HG03342 (cell line): ENCODE measurements around the gene FANCI.
"Not testable (repeated sequence)": the region's sequence is repeated elsewhere in the genome, so short reads cannot be mapped to it uniquely, and the experiment has no call there.

Source experiments
- ATAC-seq: cut with Tn5 transposase; IDR thresholded peaks from one replicate; pipeline ENCODE4 v1.9.1; 2021; ENCODE audit warnings: mild to moderate bottlenecking, moderate library complexity; ENCODE audit not compliant: unreplicated experiment

Gene FANCI

DNA sequence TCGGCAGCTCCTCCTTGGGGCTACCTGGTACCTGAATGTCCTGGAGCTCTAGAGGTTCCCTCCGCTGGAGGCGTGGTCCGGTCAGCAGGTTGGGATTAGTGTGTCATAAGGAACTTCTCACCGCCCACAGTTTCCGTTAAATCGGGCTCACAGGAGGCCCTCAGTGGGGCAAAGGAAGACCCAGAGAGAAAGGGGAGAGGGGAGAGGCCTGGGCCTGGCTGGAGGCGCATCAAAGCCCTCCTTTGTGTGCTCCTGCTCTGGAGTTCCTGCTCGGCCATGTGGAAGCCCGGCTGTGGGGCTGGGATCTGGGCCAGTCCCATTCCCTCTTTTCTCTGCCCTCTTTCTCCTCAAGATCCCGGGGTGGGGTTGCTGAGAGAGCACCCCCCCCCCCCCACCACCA, 22.2 kb upstream of the FANCI start, which contains the start of gene RLBP1:
RLBP1 (minus strand) TSS at position 37 of the 400 bp plus-strand sequence. CDS start 2,604 bp downstream, outside the sequence.
- ATAC-seq: no peak

- ATAC-seq: no peak
Observed at GRCh38 chr15:89225588-89225987, 18.2 kb upstream of the FANCI start.

DNA sequence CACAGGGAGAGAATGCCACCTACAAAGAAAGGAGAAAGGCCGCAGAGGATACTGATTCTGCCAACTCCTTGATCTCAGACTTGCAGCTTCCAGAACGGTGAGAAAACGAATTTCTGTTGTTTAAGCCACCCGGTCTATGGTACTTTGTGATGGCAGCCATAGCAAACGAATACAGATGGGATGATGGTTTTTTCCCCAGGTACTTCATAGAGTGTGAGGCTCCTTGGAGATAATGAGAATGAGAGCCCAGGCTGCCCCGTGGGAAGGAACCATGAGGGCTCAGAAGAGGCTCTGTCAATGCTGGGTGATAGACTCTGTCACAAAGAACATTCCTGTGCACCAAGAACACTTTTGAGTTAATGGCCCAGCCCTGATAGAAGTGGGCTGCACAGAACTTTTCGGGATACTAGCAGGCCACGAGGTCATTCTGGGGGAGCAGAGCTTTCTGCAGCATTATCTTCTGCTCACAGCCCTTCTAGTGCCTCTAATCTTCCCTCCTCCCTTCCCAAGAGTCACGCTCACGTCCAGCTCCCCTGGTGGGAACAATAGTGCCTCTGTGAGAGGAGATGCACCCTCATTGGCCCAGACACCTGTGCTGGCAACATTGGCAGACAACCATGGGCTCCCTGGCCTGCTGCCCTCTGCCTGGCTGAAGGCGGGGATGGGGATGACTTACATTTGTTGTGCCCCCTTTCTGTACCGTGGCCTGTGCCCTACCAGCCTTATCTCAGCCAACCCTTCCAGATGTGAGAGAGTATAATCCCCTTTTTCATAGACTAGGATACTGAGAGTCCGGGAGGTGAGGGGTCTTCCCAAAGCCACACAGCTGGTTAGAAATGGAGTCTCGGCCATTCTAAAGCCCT, 17.2 kb upstream of the FANCI start:
- ATAC-seq: no peak

- no peak for ATAC-seq
Observed at GRCh38 chr15:89227425-89227824, 16.4 kb upstream of the FANCI start.

GRCh38 chr15:89230277-89230676, 13.5 kb upstream of the FANCI start:
- ATAC-seq: no peak

GRCh38 chr15:89231832-89232231, 11.9 kb upstream of the FANCI start:
- no peak for ATAC-seq

DNA sequence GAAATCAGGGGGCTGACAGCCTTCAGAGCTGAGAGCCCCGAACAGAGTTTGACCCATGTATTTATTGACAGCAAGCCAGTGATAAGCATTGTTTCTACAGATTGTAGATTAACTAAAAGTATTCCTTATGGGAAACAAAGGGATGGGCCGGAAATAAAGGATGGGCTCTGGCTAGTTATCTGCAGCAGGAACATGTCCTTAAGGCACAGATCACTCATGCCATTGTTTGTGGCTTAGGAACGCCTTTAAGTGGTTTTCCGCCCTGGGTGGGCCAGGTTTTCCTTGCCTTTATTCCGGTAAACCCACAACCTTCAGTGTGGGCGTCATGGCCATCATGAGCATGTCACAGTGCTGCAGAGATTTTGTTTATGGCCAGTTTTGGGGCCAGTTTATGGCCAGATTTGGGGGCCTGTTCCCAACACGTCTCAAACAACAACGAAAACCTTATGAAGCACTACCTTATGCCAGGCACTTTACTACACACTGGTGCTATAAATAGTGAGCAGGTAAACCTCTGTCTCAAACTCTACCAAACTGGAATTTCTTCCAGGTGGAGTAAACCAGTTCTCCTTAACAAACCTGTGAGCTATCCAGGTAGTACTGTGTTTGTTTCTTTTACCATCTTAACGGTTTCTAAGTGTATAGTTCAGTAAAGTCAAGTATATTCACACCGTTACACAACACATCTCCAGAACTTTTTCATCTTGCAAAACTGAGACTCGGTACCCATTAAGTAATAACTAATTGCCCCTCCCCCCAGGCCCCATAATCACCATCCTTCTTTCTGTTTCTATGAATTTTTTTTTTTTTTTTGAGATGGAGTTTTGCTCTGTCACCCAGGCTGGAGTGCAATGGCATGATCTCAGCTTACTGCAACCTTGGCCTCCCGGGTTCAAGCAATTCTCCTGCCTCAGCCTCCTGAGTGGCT, 3.6 kb upstream of the FANCI start:
- ATAC-seq: not testable (repeated sequence)

DNA sequence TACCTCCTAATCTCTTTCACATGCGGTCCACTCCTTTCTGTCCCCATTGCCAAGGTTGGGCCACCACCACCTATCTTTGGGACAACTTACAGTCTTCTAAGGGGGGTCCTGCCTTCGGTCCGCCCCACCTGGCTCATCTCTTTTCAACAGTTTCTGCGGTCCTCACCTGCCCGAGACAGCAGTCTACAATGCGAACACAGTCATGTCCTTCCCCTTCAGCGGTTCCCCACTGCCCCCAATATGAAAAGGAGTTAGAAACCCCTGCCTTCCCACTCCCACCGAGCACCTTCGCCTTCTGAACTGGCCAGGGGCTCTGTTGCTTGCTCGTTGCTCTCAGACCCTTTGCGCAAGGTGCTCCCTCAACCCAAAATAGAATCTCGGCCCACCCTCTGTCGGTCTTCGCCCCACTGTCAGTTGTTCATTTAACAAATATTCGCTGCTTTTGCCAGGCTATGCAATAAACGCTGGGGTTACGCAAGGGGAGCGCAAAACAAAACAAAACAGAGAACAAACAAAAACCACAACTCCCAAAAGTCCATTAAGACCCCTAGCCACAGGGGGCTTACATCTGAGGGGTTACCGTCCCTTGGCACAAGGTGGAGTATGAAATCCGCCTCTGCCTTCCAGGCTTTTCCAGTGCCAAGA, 611 bp upstream of the FANCI start:
- no peak for ATAC-seq

- ATAC-seq: peak; percentile 32
Observed at GRCh38 chr15:89244574-89244903, 760 bp downstream of the FANCI start.

GRCh38 chr15:89247446-89247845, 3.7 kb downstream of the FANCI start:
- ATAC-seq: no peak

- ATAC-seq: no peak
Observed at GRCh38 chr15:89248584-89248983, 4.8 kb downstream of the FANCI start.

GRCh38 chr15:89250142-89250541, 6.4 kb downstream of the FANCI start:
- ATAC-seq: not testable (repeated sequence)

GRCh38 chr15:89277281-89277680, 33.5 kb downstream of the FANCI start:
- ATAC-seq: not testable (repeated sequence)

DNA sequence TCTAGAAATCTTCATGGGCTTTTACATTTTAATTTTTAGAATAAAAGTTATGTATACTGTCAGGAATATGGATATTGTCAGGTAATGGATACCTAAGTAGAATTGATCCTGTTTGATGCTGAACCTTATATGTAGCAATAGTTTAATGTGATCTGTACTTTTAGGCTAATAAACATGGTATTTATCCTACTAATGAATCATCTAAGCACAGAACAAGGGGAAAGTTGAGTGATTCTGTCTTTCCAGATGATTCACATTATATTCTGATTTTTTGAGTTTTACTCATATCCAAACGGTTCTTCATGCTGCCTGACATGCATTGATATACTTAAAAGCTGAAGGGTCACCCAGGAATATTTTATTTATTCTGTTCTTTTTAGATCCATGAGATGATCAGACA, 34.5 kb downstream of the FANCI start:
- ATAC-seq: no peak

- ATAC-seq: no peak
Observed at GRCh38 chr15:89282631-89283030, 38.9 kb downstream of the FANCI start.

GRCh38 chr15:89283201-89283600, 39.4 kb downstream of the FANCI start:
- no peak for ATAC-seq

GRCh38 chr15:89291934-89292438, 48.2 kb downstream of the FANCI start:
- no peak for ATAC-seq

DNA sequence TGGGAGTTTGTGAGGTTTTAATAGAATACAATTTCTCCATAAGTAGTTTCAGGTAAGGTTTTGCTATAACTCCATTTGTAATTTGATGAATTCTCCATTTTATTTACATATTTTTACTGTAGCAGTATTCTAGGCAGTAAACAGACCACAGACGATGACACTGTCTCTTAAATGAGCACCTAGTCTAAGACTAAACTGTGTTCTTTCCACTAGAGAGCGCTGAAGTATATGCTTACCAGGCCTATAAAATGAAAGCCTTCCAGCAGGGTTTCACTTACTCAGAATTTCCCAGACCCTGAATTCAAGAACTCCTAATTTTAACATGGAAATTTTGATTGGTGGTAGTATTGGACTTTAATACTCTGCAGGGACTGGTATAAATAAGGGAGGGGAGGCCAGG, 49.2 kb downstream of the FANCI start:
- no peak for ATAC-seq

DNA sequence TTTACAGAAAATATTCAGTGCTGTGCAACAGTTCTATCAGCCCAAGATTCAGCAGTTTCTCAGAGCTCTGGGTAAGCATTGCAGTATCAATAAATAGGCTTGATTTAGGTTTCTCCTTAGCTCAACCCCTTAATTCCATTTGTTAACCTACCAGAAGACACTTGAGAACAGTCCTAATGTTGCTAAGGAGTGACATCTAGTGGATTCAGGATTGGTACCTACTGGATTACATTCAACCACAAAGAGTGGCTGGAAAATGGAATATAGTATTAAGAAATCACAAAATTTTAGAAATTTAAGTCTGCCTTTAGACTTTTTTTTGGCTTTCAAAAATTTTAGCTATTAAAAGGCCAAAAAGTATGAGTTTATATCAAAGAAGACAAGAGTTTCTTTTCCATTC, 56.1 kb downstream of the FANCI start:
- ATAC-seq: no peak

- ATAC-seq: no peak
Observed at GRCh38 chr15:89301304-89302089, 57.7 kb downstream of the FANCI start.
